Activated CD8-positive, alpha-beta memory T cell treated with anti-CD3 and anti-CD28 coated beads, Interleukin-2, amount 50 U/mL, for 24 hours (primary cell): ENCODE data around the gene ADIRF.
"Not testable (repeated sequence)": the region's sequence is repeated elsewhere in the genome, so short reads cannot be mapped to it uniquely, and the experiment has no call there.

Experiments
- DNase-seq: peaks from one replicate; pipeline ENCODE4 v3.0.0-alpha.2; 2020; ENCODE audit errors: extremely low read depth

The ADIRF gene

GRCh38 chr10:86976362-86977056 is 8.2 kb downstream of the ADIRF start:
- no peak for DNase-seq

GRCh38 chr10:86978457-86978856 is 10.2 kb downstream of the ADIRF start:
- DNase-seq = not testable (repeated sequence)

- DNase-seq = no peak
These were observed 11.1 kb downstream of the ADIRF start for GRCh38 chr10:86979296-86979818.

GRCh38 chr10:86979977-86980448 is 11.7 kb downstream of the ADIRF start:
- no peak for DNase-seq

GRCh38 chr10:86981020-86981419 is 12.7 kb downstream of the ADIRF start:
- DNase-seq = not testable (repeated sequence)

- no peak for DNase-seq
These were observed 13.4 kb downstream of the ADIRF start for GRCh38 chr10:86981716-86982115.

- not testable (repeated sequence) for DNase-seq
These were observed 16.2 kb downstream of the ADIRF start for GRCh38 chr10:86984498-86984897.

- no peak for DNase-seq
These were observed 20.2 kb downstream of the ADIRF start for GRCh38 chr10:86988520-86988919.

GRCh38 chr10:86991362-86991761 is 23.1 kb downstream of the ADIRF start:
- not testable (repeated sequence) for DNase-seq

GRCh38 chr10:86992456-86992855 is 24.2 kb downstream of the ADIRF start:
- no peak for DNase-seq

GRCh38 chr10:86992929-86993328 is 24.6 kb downstream of the ADIRF start:
- DNase-seq = no peak

GRCh38 chr10:86999802-87000403 is 31.6 kb downstream of the ADIRF start:
- not testable (repeated sequence) for DNase-seq

- DNase-seq = no peak
These were observed 32.2 kb downstream of the ADIRF start for GRCh38 chr10:87000491-87000890.

- DNase-seq = not testable (repeated sequence)
These were observed 38.8 kb downstream of the ADIRF start for GRCh38 chr10:87007124-87007523.

- not testable (repeated sequence) for DNase-seq
These were observed 39.4 kb downstream of the ADIRF start for GRCh38 chr10:87007674-87008073.

GRCh38 chr10:87008303-87008702 is 40.0 kb downstream of the ADIRF start:
- DNase-seq = not testable (repeated sequence)

GRCh38 chr10:87009134-87009696 is 40.9 kb downstream of the ADIRF start:
- DNase-seq = not testable (repeated sequence)

GRCh38 chr10:87013528-87013927 is 45.2 kb downstream of the ADIRF start:
- DNase-seq = not testable (repeated sequence)

- DNase-seq = not testable (repeated sequence)
These were observed 46.9 kb downstream of the ADIRF start for GRCh38 chr10:87014986-87015716.

- DNase-seq = not testable (repeated sequence)
These were observed 49.8 kb downstream of the ADIRF start for GRCh38 chr10:87018127-87018526.

- not testable (repeated sequence) for DNase-seq
These were observed 50.8 kb downstream of the ADIRF start for GRCh38 chr10:87019066-87019465.

GRCh38 chr10:87019504-87019903 is 51.2 kb downstream of the ADIRF start:
- not testable (repeated sequence) for DNase-seq
